Esophagus squamous epithelium (tissue), 4 donors: Measurements from ENCODE around the gene SGK2.

Experiments used
- POLR2A ChIP-seq, 4 donors: fragments of 450-650 bp; IDR thresholded peaks; one replicate each; pipeline ENCODE4 v1.6.1; 2017; ENCODE audit warnings: antibody characterized with exemption in 4 of 4, mild to moderate bottlenecking in 4 of 4, moderate library complexity in 3 of 4
- TF ChIP-seq, protein P1 (sequence below), 6 experiments: fragments of 450-650 bp in 4 of 6; fragments of 200-600 bp in 2 of 6; sonication (generic) in 2 of 6; IDR thresholded peaks; one replicate each; pipeline ENCODE4 v1.5.1; 2016 to 2019; ENCODE audit warnings: antibody characterized with exemption in 6 of 6, mild to moderate bottlenecking in 4 of 6, moderate library complexity in 4 of 6

DNA sequence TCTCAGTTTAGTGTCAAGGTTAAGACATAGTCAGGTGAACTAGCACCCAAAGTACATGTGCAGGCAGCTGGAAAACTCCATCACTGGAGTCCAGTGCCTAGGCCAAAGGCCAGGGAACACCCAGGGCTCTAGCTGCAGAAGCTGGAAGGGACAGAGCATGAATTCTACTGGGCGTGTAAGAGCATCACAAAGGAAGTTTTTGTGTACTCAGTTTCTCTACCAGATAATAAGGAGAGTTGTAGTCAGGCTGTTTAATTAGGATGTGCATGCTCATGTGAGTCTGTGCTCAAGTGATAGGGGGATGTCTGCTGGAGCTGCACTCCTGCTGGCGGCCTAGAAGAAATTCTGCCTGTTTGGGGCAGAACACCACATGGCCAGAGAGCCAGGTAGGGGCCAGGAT, 43.2 kb upstream of the SGK2 start:
- no peak for TF ChIP-seq POLR2A (IDR thresholded peaks at IDR 0.05)
- TF ChIP-seq, protein P1, sequence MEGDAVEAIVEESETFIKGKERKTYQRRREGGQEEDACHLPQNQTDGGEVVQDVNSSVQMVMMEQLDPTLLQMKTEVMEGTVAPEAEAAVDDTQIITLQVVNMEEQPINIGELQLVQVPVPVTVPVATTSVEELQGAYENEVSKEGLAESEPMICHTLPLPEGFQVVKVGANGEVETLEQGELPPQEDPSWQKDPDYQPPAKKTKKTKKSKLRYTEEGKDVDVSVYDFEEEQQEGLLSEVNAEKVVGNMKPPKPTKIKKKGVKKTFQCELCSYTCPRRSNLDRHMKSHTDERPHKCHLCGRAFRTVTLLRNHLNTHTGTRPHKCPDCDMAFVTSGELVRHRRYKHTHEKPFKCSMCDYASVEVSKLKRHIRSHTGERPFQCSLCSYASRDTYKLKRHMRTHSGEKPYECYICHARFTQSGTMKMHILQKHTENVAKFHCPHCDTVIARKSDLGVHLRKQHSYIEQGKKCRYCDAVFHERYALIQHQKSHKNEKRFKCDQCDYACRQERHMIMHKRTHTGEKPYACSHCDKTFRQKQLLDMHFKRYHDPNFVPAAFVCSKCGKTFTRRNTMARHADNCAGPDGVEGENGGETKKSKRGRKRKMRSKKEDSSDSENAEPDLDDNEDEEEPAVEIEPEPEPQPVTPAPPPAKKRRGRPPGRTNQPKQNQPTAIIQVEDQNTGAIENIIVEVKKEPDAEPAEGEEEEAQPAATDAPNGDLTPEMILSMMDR (IDR thresholded peaks at IDR 0.05) = no peak
